ENCODE results near the gene IL6ST. TPM values are rescaled to one million over a fixed set of nuclear protein-coding genes. Genes with fewer than 3 reads are reported as not detected.

The IL6ST gene
- total and polyA plus RNA-seq, 4 donors: 51.3 to 438 (median 109) TPM

- no peaks in the 10 kb centered on the region for H3K36me3 ChIP-seq (ENCODE audit: control insufficient read depth in 4 of 4, insufficient read depth in 3 of 4, low read depth in 1 of 4, low read length in 3 of 4)
- no peaks in the 10 kb centered on the region for H3K27me3 ChIP-seq (ENCODE audit: control insufficient read depth in 4 of 4, insufficient read depth in 4 of 4, low read length in 3 of 4)
- TF ChIP-seq TAF1 (conservative IDR thresholded peaks at IDR 0.05): no peak
- peak; percentile 42 for TF ChIP-seq NR2F2 (IDR thresholded peaks at IDR 0.05)
- no peak for TF ChIP-seq ATF3 (IDR thresholded peaks at IDR 0.05)
- TF ChIP-seq CTCF (IDR thresholded peaks at IDR 0.05; ENCODE audit: low read depth, low read length, missing input control): no peak
- no peak for TF ChIP-seq HNF4G (IDR thresholded peaks at IDR 0.05)
- no peak for TF ChIP-seq GABPA (IDR thresholded peaks at IDR 0.05 in 1 of 2, conservative IDR thresholded peaks at IDR 0.05 in 1 of 2)
- no peak for TF ChIP-seq JUND (IDR thresholded peaks at IDR 0.05)
- no peak for TF ChIP-seq YY1 (IDR thresholded peaks at IDR 0.05)
- peak; percentile 46 to 94 for TF ChIP-seq RXRA (IDR thresholded peaks at IDR 0.05)
- peak in 1 of 2 donors; percentile 4 for TF ChIP-seq RAD21 (IDR thresholded peaks at IDR 0.05)
- no peak overlapping the region for H3K4me3 ChIP-seq (ENCODE audit: low read depth in 1 of 3, low read length in 3 of 3)
- no peaks in the 10 kb centered on the region for H3K9me3 ChIP-seq (ENCODE audit: control insufficient read depth in 4 of 4, low read length in 3 of 4)
- H3K4me1 ChIP-seq (ENCODE audit: control insufficient read depth in 4 of 4, insufficient read depth in 4 of 4, low read length in 3 of 4): no peaks in the 10 kb centered on the region
- DNase-seq (ENCODE audit: low spot score): no peak
- H3K9ac ChIP-seq (ENCODE audit: low read depth in 1 of 2, low read length in 2 of 2): no peak overlapping the region
- WGBS: 91% methylated on average over 17 of the region's 17 CpGs
- H3K27ac ChIP-seq (ENCODE audit: low read depth in 1 of 2, low read length in 2 of 2): no peak overlapping the region
Measured at GRCh38 chr5:55918087-55919035, 76.4 kb downstream of the IL6ST start.

GRCh38 chr5:55917402-55918086 is 77.2 kb downstream of the IL6ST start:
- no peak overlapping the region for H3K9ac ChIP-seq (ENCODE audit: low read depth in 1 of 2, low read length in 2 of 2)
- no peak overlapping the region for H3K27ac ChIP-seq (ENCODE audit: low read depth in 1 of 2, low read length in 2 of 2)
- no peaks in the 10 kb centered on the region for H3K27me3 ChIP-seq (ENCODE audit: control insufficient read depth in 4 of 4, insufficient read depth in 4 of 4, low read length in 3 of 4)
- 92% methylated on average over 5 of the region's 5 CpGs for WGBS
- TF ChIP-seq FOXA2 (IDR thresholded peaks at IDR 0.05): no peak
- TF ChIP-seq YY1 (IDR thresholded peaks at IDR 0.05): no peak
- TF ChIP-seq EGR1 (IDR thresholded peaks at IDR 0.05; ENCODE audit: low read depth in 2 of 2): no peak
- no peak for TF ChIP-seq ZBTB33 (IDR thresholded peaks at IDR 0.05)
- no peak for TF ChIP-seq NR2F2 (IDR thresholded peaks at IDR 0.05)
- no peak for TF ChIP-seq ATF3 (IDR thresholded peaks at IDR 0.05)
- TF ChIP-seq MAX (IDR thresholded peaks at IDR 0.05): no peak
- no peak for TF ChIP-seq GABPA (IDR thresholded peaks at IDR 0.05 in 1 of 2, conservative IDR thresholded peaks at IDR 0.05 in 1 of 2)
- no peak for TF ChIP-seq TAF1 (conservative IDR thresholded peaks at IDR 0.05)
- TF ChIP-seq RXRA (IDR thresholded peaks at IDR 0.05): no peak
- no peak for DNase-seq (ENCODE audit: low spot score)
- no peaks in the 10 kb centered on the region for H3K36me3 ChIP-seq (ENCODE audit: control insufficient read depth in 4 of 4, insufficient read depth in 3 of 4, low read depth in 1 of 4, low read length in 3 of 4)
- no peaks in the 10 kb centered on the region for H3K4me1 ChIP-seq (ENCODE audit: control insufficient read depth in 4 of 4, insufficient read depth in 4 of 4, low read length in 3 of 4)
- H3K4me3 ChIP-seq (ENCODE audit: low read depth in 1 of 3, low read length in 3 of 3): no peak overlapping the region
- no peaks in the 10 kb centered on the region for H3K9me3 ChIP-seq (ENCODE audit: control insufficient read depth in 4 of 4, low read length in 3 of 4)

All from liver (tissue), 9 donors.